ENCODE measurements around the gene TAF6.
"Not testable (repeated sequence)": the region's sequence is repeated elsewhere in the genome, so short reads cannot be mapped to it uniquely, and the experiment has no call there.

Gene TAF6

GRCh38 chr7:100152404-100152803 is 33.2 kb upstream of the TAF6 start:
- no peak for DNase-seq

DNA sequence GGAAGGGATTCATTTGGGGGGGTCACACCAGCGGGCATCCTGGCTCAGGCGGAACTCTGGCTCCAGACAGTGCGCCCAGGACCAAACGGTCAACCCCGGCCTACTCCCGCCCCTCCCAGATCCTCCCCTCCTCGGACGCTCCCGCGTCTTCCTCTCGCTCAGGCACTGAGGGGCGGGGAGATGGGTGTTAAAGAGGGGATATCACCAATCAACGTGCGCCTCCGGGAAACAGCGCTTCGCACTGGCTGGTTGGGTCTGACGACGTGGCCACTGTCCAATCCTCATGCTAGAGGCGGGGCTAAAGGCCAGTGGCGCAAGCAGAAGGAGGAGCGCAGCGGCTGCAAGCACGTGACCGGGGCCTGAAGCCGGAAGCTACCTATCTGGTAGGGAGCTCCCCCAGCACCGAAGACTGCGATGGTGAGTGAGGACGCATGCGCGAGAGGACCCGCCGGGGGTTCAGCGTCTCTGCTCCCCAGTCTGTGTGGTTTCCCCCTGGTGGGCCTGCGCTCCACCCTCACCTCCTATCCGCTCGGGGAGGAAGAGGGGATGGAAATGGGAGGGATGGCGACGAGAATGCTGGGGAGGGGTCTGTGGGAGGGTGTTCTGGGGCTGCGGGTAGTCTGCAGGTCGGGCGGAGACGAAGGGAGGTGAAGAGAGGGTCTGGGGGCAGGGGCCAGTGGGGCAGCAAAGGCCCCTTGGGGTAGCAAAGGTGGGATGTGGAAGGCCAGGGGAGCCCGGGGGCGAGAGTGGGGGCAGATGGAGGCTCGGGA is 29.6 kb upstream of the TAF6 start, which contains the start of gene LAMTOR4:
Gene LAMTOR4, plus strand, starts transcription at position 360 of the 770 bp plus-strand sequence. Its CDS starts 55 bp downstream, at position 415.
- peak; percentile 91 for DNase-seq

GRCh38 chr7:100148225-100148558 is 29.0 kb upstream of the TAF6 start:
- DNase-seq: no peak

- DNase-seq: no peak
These were observed 28.1 kb upstream of the TAF6 start for GRCh38 chr7:100147278-100147677.

GRCh38 chr7:100146350-100146749 is 27.2 kb upstream of the TAF6 start:
- not testable (repeated sequence) for DNase-seq

DNA sequence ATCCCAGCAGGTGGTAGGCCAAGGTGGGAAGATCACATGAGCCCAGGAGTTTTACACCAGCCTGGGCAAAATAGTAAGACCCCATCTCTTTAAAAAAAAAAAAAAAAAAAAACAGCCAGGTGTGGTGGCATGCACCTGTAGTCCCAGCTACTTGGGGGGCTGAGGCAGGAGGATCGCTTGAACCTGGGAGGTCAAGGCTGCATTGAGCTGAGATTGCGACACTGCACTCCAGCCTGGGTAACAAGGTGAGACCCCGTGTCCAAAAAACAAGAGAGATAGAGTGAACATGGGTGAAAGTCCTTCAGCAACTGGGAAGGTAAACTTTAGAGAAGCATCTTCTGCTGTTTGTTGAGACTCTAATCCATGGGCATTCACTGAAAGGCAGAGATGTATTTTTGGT is 23.3 kb upstream of the TAF6 start:
- DNase-seq: no peak

DNA sequence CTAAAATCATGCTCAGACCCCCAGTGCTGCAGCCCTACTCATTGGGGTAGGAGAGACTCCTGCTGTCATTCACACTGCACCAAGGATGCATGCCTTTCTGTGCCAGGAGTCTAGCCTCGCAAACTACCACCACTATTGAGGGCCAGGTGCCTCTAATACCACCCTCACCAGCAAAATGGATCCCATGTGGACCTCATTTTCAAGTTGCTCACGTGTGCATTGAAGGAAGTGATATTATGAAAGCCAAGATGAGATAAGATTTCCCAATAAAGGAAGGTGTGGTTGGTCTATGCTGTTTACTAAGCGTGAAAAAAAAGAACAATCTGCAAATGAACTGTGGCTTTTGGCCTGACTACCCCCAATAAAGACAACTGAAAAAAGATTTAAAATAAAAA is 22.4 kb upstream of the TAF6 start:
- no peak for DNase-seq

DNA sequence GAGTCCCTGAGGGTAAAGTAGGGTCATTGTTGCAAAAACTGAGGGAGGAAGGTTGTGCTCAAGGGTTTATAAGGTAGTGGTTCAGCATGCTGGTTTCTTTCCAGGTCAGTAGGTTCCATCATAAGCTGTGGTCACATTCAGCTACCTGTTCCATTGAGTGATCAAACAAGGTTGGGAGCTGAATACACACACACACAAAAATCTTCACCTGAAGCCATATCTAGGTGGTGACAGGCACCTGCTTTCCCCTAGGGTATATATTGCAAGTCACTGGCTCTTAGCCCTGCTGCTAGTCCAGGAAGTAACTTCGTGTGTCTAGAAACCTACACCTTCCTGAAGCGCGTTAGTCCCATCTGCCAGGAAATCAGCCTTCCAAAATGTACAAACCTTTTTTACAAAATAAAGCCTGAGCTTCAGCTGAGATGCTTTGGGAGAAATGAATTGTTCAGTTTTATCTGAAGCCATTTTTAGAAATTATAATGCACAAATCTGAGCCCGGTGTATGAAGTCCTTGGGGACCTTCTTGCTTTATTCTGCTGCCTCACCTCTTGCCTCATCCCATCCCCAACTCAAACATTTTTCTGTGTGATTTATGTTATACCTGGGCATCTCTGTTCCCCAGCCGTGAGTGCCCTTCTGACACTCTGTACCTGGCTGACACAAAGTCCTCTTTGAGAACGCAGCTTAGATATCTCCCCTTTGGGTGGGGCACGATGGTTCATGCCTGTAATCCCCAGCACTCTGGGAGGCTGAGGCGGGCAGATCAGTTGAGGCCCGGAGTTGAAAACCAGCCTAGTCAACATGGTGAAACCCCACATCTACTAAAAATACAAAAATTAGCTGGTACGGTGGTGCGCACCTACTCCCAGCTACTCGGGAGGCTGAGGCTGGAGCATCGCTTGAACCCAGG is 18.9 kb upstream of the TAF6 start:
- DNase-seq: no peak

- DNase-seq: peak; percentile 46
These were observed 13.6 kb upstream of the TAF6 start for GRCh38 chr7:100132697-100133151.

DNA sequence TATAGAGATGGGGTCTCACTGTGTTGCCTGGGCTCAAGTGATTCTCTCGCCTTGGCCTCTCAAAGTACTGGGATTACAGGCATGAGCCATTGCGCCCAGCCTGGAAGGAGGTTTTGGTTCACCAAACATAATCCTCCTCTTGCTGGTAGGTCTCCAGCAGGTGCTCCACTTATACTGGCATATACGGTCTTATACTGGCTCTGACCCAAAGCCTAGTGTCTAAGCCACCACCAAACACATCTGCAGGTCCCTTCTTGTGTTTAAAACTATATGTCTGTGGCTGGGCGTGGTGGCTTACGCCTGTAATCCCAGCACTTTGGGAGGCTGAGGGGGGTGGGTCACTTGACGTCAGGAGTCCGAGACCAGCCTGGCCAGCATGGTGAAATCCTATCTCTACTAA is 13.0 kb upstream of the TAF6 start:
- no peak for DNase-seq

DNA sequence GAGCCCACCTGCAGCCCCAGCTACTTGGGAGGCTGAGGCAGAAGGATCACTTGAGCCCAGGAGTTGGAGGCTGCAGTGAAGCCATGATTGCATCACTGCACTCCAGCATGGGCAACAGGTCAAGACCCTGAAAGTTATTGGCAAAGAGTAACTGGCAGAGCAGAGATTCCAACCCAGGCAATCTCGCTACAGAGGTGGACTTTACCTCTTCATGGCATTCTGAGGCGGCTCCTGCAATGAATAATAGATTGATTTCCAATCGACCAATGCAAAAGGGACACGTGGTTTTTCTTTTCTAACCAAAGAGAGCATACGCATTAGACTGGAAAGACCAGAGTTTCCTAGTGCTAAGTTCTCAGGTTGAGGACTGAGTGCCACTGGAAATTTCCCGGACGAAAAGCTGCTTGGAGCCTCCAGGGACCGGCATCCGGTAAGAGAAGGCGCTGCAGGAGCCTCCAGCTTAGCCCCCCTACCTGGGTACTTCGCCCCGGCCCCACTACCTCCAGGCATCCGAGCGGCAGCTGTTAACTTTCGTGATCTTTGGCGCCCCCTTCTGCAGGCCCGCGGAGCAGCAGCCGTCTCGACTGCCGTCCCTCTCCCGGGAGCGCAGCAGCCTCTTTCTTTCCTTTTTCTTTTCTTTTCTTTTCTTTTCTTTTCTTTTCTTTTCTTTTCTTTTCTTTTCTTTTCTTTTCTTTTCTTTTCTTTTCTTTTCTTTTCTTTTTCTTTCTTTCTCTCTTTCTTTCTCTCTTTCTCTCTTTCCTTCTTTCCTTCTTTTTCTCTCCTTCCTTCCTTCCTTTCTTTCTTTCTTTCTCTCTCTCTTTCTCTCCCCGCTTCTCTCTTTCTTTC is 11.7 kb upstream of the TAF6 start:
- peak; percentile 29 for DNase-seq

DNA sequence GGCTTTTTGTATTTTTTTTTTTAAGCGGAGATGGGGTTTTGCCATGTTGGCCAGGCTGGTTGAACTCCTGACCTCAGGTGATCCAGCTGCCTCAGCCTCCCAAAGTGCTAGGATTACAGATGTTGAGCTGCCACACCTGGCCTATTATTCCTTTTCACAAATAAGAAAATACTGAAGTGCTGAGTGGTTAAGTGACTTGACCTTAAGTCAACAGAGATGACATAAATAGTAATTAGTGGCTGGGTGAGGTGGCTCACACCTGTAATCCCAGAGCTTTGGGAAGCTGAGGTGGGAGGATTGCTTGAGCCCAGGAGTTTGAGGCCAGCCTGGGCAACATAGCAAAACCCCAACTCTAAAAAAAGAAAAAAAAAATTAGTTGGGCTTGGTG is 11.1 kb upstream of the TAF6 start:
- DNase-seq: not testable (repeated sequence)

DNA sequence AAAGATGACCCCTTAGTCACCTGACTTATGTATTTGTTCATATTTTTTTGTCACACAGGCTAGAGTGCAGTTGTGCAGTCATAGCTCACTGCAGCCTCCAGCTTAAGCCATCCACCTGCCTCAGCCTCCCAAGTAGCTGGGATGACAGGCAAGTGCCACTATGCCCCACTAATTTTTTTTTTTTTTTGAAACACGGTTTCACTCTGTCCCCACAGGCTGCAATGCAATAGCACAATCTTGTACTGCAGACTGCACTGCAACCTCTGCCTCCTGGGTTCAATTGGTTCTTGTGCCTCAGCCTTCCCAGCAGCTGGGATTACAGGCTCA is 9.4 kb upstream of the TAF6 start:
- DNase-seq: no peak

GRCh38 chr7:100127866-100128636 is 8.9 kb upstream of the TAF6 start:
- DNase-seq: no peak

DNA sequence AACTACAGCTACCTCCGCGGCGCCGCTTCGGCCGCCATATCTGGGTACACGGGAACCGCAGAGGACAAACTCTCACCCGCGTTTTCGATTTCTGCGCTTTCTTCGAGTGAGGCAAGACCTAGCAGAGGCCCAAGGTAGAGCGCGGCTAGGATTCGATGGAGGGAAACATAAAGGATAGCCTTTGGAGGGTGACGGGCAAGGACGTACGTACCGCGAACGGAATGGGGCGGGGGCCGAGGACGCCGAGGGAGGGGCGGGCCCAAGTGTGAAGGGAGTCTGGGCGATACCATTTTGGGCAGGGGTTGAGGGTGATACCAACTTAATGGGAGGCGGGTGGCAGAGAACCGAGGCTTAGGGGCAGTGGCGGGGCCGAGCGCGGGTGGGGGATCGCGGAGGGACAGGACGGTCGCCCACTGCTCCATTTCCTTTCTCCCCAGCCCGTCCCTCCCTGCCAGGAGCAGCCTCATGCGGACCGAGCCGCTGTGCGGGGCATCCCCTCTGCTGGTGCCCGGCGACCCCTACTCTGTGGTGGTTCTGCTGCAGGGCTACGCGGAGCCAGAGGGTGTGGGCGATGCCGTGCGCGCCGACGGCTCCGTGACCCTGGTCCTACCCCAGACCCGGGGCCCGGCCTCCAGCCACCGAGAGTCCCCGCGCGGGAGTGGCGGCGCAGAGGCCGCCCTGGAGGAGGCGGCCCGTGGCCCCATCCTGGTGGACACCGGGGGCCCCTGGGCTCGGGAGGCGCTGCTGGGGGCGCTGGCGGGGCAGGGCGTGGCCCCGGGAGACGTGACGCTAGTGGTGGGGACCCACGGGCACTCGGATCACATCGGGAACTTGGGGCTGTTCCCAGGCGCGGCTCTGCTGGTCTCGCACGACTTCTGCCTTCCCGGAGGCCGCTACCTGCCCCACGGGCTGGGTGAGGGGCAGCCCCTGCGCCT is 8.0 kb upstream of the TAF6 start, which contains the start of gene MBLAC1:
Gene MBLAC1, plus strand, starts transcription at position 37 of the 935 bp plus-strand sequence. Its CDS starts 429 bp downstream, at position 466.
- peak; percentile 76 for DNase-seq

DNA sequence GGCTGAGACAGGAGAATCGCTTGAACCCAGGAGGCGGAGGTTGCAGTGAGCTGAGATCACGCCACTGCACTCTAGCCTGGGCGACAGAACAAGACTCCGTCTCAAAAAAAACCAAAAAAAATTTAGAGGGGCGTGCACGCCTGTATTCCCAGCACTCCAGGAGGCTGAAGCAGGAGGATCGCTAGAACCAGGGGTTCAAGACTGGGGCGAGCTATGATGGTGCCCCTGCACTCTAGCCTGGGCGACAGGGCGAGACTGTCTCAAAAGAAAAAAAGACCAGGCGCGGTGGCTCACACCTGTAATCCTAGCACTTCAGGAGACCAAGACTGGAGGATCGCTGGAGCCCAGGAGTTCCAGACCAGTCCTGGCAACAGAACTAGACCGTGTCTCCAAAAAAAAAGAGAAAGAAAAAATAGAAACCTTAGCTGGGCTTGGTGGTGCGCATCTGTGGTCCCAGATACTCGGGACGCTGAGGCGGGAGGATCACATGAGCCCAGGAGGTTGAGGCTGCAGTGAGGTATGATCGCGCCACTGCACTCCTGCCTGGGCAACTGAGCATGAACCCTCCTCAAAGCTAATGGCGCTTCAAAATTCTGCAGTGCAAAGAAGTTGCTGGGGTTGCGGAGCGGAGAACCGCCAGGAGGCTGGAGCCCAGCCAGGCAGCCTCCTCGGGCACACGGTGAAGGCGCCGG is 7.2 kb upstream of the TAF6 start:
- DNase-seq: no peak

GRCh38 chr7:100124301-100125230 is 5.4 kb upstream of the TAF6 start:
- DNase-seq: no peak

- DNase-seq: no peak
These were observed 3.4 kb upstream of the TAF6 start for GRCh38 chr7:100122568-100122967.

DNA sequence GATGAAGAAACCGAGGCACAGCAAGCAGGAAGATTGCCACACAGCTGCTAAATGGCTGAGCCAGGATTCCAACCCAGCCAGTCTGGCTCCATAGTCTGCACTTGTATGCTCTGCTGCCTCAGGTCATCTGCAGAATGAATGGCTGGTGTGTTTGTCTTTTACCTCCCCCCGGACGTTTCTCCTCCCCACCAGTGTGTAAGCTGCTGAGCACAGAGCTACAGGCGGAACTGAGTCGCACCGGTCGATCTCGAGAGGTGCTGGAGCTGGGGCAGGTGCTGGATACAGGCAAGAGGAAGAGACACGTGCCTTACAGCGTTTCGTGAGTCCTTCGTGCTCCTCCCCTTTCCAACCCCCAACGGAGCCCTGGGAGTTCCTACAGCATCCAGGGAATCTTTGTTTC is 2.9 kb upstream of the TAF6 start:
- DNase-seq: no peak

Data from T1000 (cell line).